ENCODE data around the gene CSN1S1. TPM values are rescaled to one million over a fixed set of nuclear protein-coding genes. Genes with fewer than 3 reads are reported as not detected.
"Not testable (repeated sequence)": the region's sequence is repeated elsewhere in the genome, so short reads cannot be mapped to it uniquely, and the experiment has no call there.

CSN1S1 gene
- total and polyA plus RNA-seq, 3 experiments from 2014 or later, result not detected

GRCh38 chr4:69909195-69909594, 21.7 kb upstream of the CSN1S1 start:
- Histone ChIP-seq H3K9me3 (ENCODE audit: low read length) (no peaks in the 10 kb centered on the region), H3K36me3 (ENCODE audit: insufficient read depth, low read length) (no peaks in the 10 kb centered on the region), H3K27ac (ENCODE audit: low read depth, low read length) (no peak overlapping the region), H3K27me3 (ENCODE audit: insufficient read depth, low read length, poor library complexity, severe bottlenecking) (no peaks in the 10 kb centered on the region), H3K4me3 (ENCODE audit: low read length) (no peak overlapping the region), H3K4me1 (ENCODE audit: insufficient read depth, low read length) (no peaks in the 10 kb centered on the region)
- ChIA-PET CTCF (no interaction called here), POLR2A (no interaction called here)
- H3K27me3 Mint-ChIP-seq, result no peaks in the 10 kb centered on the region
- no peaks in the 10 kb centered on the region for H3K4me1 Mint-ChIP-seq
- DNase-seq, result no peak
- peaks cover 0 to 3% (median 0%) of the 10 kb centered on the region in 5 donors for H3K9me3 Mint-ChIP-seq
- H3K27ac Mint-ChIP-seq, result peak overlapping the region in 1 of 8 donors; percentile 41
- H3K4me3 Mint-ChIP-seq, result no peak overlapping the region
- H3K36me3 Mint-ChIP-seq, result no peaks in the 10 kb centered on the region

DNA sequence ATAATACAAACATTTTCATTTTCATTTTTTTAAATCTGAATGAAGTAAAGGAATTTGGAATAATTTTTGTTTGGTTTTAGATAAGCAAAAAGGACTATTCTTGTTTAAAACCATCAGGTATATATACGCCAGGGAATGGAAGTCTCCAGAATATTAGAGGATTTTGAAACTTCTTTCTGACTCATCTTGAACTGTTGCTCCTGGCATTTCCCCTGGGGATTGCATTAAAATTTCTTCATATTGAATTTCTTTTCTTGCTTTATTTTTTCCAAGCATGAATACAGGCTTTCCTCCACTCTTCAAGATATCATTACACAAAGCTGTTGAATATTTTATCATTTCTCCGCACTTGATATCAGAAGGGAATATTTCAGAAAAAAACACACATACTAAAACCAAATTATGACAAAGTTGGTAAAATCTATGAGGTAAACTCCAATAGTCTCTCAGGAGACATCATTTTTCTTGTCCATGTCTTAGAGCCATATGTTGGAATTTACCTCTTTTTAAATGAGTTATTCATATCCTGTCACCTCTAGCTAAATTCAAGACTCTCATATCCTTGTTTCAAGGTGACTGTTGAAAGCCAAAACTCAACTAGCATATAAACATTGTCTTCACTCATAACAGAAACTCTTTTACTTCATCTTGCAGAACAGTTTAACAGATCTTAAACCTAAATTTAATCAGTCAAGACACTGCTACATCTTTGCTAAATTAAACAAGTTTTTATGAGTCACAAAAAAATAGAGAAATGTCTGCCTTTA, 20.7 kb upstream of the CSN1S1 start:
- CTCF ChIA-PET, result no interaction called here
- Mint-ChIP-seq H3K27ac (no peak overlapping the region), H3K4me3 (no peak overlapping the region), H3K36me3 (no peaks in the 10 kb centered on the region), H3K27me3 (no peaks in the 10 kb centered on the region), H3K9me3 (peaks cover 0 to 3% (median 0%) of the 10 kb centered on the region in 5 donors), H3K4me1 (no peaks in the 10 kb centered on the region)
- Histone ChIP-seq H3K4me3 (ENCODE audit: low read length) (no peak overlapping the region), H3K9me3 (ENCODE audit: low read length) (no peaks in the 10 kb centered on the region), H3K4me1 (ENCODE audit: insufficient read depth, low read length) (no peaks in the 10 kb centered on the region), H3K36me3 (ENCODE audit: insufficient read depth, low read length) (no peaks in the 10 kb centered on the region), H3K27me3 (ENCODE audit: insufficient read depth, low read length, poor library complexity, severe bottlenecking) (no peaks in the 10 kb centered on the region), H3K27ac (ENCODE audit: low read depth, low read length) (no peak overlapping the region)
- POLR2A ChIA-PET, result no interaction called here
- no peak for DNase-seq

DNA sequence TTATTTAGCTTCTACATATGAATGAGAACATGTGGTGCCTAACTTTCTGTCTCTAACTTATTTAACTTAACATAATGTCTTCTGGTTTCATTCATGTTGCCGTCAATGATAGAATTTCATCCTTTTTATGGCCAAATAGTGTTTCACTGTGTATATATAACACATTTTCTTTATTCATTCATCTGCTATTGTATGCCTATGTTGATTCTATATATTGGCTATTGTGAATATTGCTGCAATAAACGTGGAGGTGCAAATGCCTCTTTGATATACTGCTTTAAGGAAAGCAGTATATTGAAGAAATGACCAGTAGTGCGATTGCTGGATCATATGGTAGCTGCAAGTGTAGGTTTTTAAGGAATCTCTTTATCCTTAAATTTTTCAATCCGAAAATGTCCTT, 10.0 kb upstream of the CSN1S1 start:
- Histone ChIP-seq H3K9me3 (ENCODE audit: low read length) (no peaks in the 10 kb centered on the region), H3K27ac (ENCODE audit: low read depth, low read length) (no peak overlapping the region), H3K27me3 (ENCODE audit: insufficient read depth, low read length, poor library complexity, severe bottlenecking) (no peaks in the 10 kb centered on the region), H3K36me3 (ENCODE audit: insufficient read depth, low read length) (no peaks in the 10 kb centered on the region), H3K4me3 (ENCODE audit: low read length) (no peak overlapping the region), H3K4me1 (ENCODE audit: insufficient read depth, low read length) (no peaks in the 10 kb centered on the region)
- Mint-ChIP-seq H3K27ac (no peak overlapping the region), H3K4me1 (no peaks in the 10 kb centered on the region), H3K4me3 (no peak overlapping the region), H3K36me3 (no peaks in the 10 kb centered on the region), H3K27me3 (no peaks in the 10 kb centered on the region), H3K9me3 (peaks cover 0 to 3% (median 0%) of the 10 kb centered on the region in 5 donors)
- ChIA-PET CTCF (no interaction called here), POLR2A (no interaction called here)
- no peak for DNase-seq

- H3K9me3 ChIP-seq (ENCODE audit: low read length); H3K27me3 ChIP-seq (ENCODE audit: insufficient read depth, low read length, poor library complexity, severe bottlenecking); H3K27ac Mint-ChIP-seq; CTCF ChIA-PET; H3K9me3 Mint-ChIP-seq; H3K36me3 ChIP-seq (ENCODE audit: insufficient read depth, low read length); H3K4me1 Mint-ChIP-seq; H3K36me3 Mint-ChIP-seq; H3K4me3 Mint-ChIP-seq; H3K4me1 ChIP-seq (ENCODE audit: insufficient read depth, low read length); H3K27me3 Mint-ChIP-seq; H3K4me3 ChIP-seq (ENCODE audit: low read length); POLR2A ChIA-PET; H3K27ac ChIP-seq (ENCODE audit: low read depth, low read length): not testable (repeated sequence)
- DNase-seq, result peak in 1 of 5 donors; percentile 32
Observed at GRCh38 chr4:69923782-69924410, 7.0 kb upstream of the CSN1S1 start.

- ChIA-PET CTCF (no interaction called here), POLR2A (no interaction called here)
- H3K4me3 ChIP-seq (ENCODE audit: low read length), result no peak overlapping the region
- Mint-ChIP-seq H3K27ac (no peak overlapping the region), H3K4me1 (no peaks in the 10 kb centered on the region), H3K27me3 (no peaks in the 10 kb centered on the region), H3K36me3 (no peaks in the 10 kb centered on the region), H3K9me3 (peaks cover 0 to 6% (median 3%) of the 10 kb centered on the region in 5 donors), H3K4me3 (no peak overlapping the region)
- H3K4me1 ChIP-seq (ENCODE audit: insufficient read depth, low read length), result no peaks in the 10 kb centered on the region
- DNase-seq, result no peak
- no peaks in the 10 kb centered on the region for H3K27me3 ChIP-seq (ENCODE audit: insufficient read depth, low read length, poor library complexity, severe bottlenecking)
- no peak overlapping the region for H3K27ac ChIP-seq (ENCODE audit: low read depth, low read length)
- H3K36me3 ChIP-seq (ENCODE audit: insufficient read depth, low read length), result no peaks in the 10 kb centered on the region
- no peaks in the 10 kb centered on the region for H3K9me3 ChIP-seq (ENCODE audit: low read length)
Observed at GRCh38 chr4:69934150-69934549, 3.3 kb downstream of the CSN1S1 start.

- Histone ChIP-seq H3K4me1 (ENCODE audit: insufficient read depth, low read length) (no peaks in the 10 kb centered on the region), H3K27me3 (ENCODE audit: insufficient read depth, low read length, poor library complexity, severe bottlenecking) (no peaks in the 10 kb centered on the region), H3K4me3 (ENCODE audit: low read length) (no peak overlapping the region), H3K36me3 (ENCODE audit: insufficient read depth, low read length) (no peaks in the 10 kb centered on the region), H3K9me3 (ENCODE audit: low read length) (no peaks in the 10 kb centered on the region), H3K27ac (ENCODE audit: low read depth, low read length) (no peak overlapping the region)
- no peak for DNase-seq
- H3K9me3 Mint-ChIP-seq, result peaks cover 0 to 6% (median 3%) of the 10 kb centered on the region in 5 donors
- POLR2A ChIA-PET, result no interaction called here
- no peaks in the 10 kb centered on the region for H3K36me3 Mint-ChIP-seq
- no peaks in the 10 kb centered on the region for H3K27me3 Mint-ChIP-seq
- no peaks in the 10 kb centered on the region for H3K4me1 Mint-ChIP-seq
- H3K4me3 Mint-ChIP-seq, result no peak overlapping the region
- CTCF ChIA-PET, result no interaction called here
- H3K27ac Mint-ChIP-seq, result no peak overlapping the region
Observed at GRCh38 chr4:69936566-69936965, 5.7 kb downstream of the CSN1S1 start.

- no peaks in the 10 kb centered on the region for H3K27me3 ChIP-seq (ENCODE audit: insufficient read depth, low read length, poor library complexity, severe bottlenecking)
- H3K27me3 Mint-ChIP-seq, result no peaks in the 10 kb centered on the region
- ChIA-PET POLR2A (no interaction called here), CTCF (no interaction called here)
- H3K9me3 Mint-ChIP-seq, result peaks cover 0 to 20% (median 0%) of the 10 kb centered on the region in 5 donors
- H3K27ac ChIP-seq (ENCODE audit: low read depth, low read length), result no peak overlapping the region
- no peak overlapping the region for H3K27ac Mint-ChIP-seq
- no peaks in the 10 kb centered on the region for H3K36me3 ChIP-seq (ENCODE audit: insufficient read depth, low read length)
- H3K9me3 ChIP-seq (ENCODE audit: low read length), result no peaks in the 10 kb centered on the region
- no peaks in the 10 kb centered on the region for H3K36me3 Mint-ChIP-seq
- H3K4me3 ChIP-seq (ENCODE audit: low read length), result no peak overlapping the region
- no peaks in the 10 kb centered on the region for H3K4me1 ChIP-seq (ENCODE audit: insufficient read depth, low read length)
- no peak for DNase-seq
- no peak overlapping the region for H3K4me3 Mint-ChIP-seq
- no peaks in the 10 kb centered on the region for H3K4me1 Mint-ChIP-seq
Observed at GRCh38 chr4:69951602-69952001, 20.7 kb downstream of the CSN1S1 start.

DNA sequence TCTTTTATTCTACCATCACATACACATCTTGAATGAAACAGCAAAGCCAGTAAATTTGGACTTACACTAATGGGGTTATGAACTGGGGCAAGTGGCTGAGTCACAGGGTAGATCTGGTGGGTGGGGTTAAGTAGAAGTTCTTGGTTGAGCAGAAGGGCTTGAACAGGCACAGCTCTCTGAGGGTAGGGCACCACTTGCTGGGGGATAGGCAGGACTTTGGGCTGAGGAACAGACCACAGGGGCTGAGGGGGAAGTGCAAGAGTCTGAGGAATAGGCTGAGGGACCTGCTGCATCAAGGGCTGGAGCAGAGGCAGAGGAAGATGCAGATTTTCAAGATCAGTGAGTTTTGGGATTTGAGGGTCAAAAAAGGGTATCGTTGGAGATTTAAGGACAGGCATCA, 26.3 kb downstream of the CSN1S1 start:
- Histone ChIP-seq H3K4me3 (ENCODE audit: low read length) (no peak overlapping the region), H3K4me1 (ENCODE audit: insufficient read depth, low read length) (no peaks in the 10 kb centered on the region), H3K27me3 (ENCODE audit: insufficient read depth, low read length, poor library complexity, severe bottlenecking) (no peaks in the 10 kb centered on the region), H3K27ac (ENCODE audit: low read depth, low read length) (no peak overlapping the region), H3K9me3 (ENCODE audit: low read length) (no peaks in the 10 kb centered on the region), H3K36me3 (ENCODE audit: insufficient read depth, low read length) (no peaks in the 10 kb centered on the region)
- Mint-ChIP-seq H3K36me3 (no peaks in the 10 kb centered on the region), H3K9me3 (peaks cover 0 to 10% (median 0%) of the 10 kb centered on the region in 5 donors), H3K27me3 (no peaks in the 10 kb centered on the region), H3K27ac (no peak overlapping the region), H3K4me3 (no peak overlapping the region), H3K4me1 (no peaks in the 10 kb centered on the region)
- ChIA-PET POLR2A (no interaction called here), CTCF (no interaction called here)
- no peak for DNase-seq
